GM18873 (cell line): ENCODE data around the gene PRKN.

Experiments used
- ATAC-seq: cut with Tn5 transposase; IDR thresholded peaks from one replicate; pipeline ENCODE4 v1.9.1; 2021; ENCODE audit warnings: mild to moderate bottlenecking, moderate library complexity, moderate number of reproducible peaks; ENCODE audit not compliant: unreplicated experiment, low FRiP score

PRKN gene

GRCh38 chr6:161368514-161368913 is 1359.1 kb downstream of the PRKN start:
- no peak for ATAC-seq

GRCh38 chr6:161367472-161367871 is 1360.1 kb downstream of the PRKN start:
- ATAC-seq = no peak

- ATAC-seq = no peak
These were observed 1361.2 kb downstream of the PRKN start for GRCh38 chr6:161366301-161366923.

GRCh38 chr6:161365633-161366032 is 1361.9 kb downstream of the PRKN start:
- ATAC-seq = no peak

- ATAC-seq = no peak
These were observed 1364.3 kb downstream of the PRKN start for GRCh38 chr6:161363286-161363685.

GRCh38 chr6:161362266-161362665 is 1365.3 kb downstream of the PRKN start:
- no peak for ATAC-seq

- ATAC-seq = no peak
These were observed 1366.0 kb downstream of the PRKN start for GRCh38 chr6:161361529-161361928.

GRCh38 chr6:161360520-161360919 is 1367.0 kb downstream of the PRKN start:
- ATAC-seq = no peak

- no peak for ATAC-seq
These were observed 1368.0 kb downstream of the PRKN start for GRCh38 chr6:161359618-161359945.

GRCh38 chr6:161356167-161356854 is 1371.3 kb downstream of the PRKN start:
- no peak for ATAC-seq

- ATAC-seq = no peak
These were observed 1371.9 kb downstream of the PRKN start for GRCh38 chr6:161355696-161356095.

GRCh38 chr6:161354956-161355355 is 1372.6 kb downstream of the PRKN start:
- no peak for ATAC-seq

- ATAC-seq = no peak
These were observed 1373.2 kb downstream of the PRKN start for GRCh38 chr6:161354276-161354840.

- ATAC-seq = no peak
These were observed 1374.4 kb downstream of the PRKN start for GRCh38 chr6:161353208-161353613.

GRCh38 chr6:161351858-161352257 is 1375.7 kb downstream of the PRKN start:
- no peak for ATAC-seq

- no peak for ATAC-seq
These were observed 1377.7 kb downstream of the PRKN start for GRCh38 chr6:161349886-161350285.

- no peak for ATAC-seq
These were observed 1379.0 kb downstream of the PRKN start for GRCh38 chr6:161348628-161348994.

- ATAC-seq = no peak
These were observed 1379.5 kb downstream of the PRKN start for GRCh38 chr6:161347988-161348627.

- ATAC-seq = no peak
These were observed 1380.4 kb downstream of the PRKN start for GRCh38 chr6:161347125-161347524.

GRCh38 chr6:161346717-161347116 is 1380.8 kb downstream of the PRKN start:
- no peak for ATAC-seq

GRCh38 chr6:161344626-161345025 is 1382.9 kb downstream of the PRKN start:
- no peak for ATAC-seq

GRCh38 chr6:161342039-161342438 is 1385.5 kb downstream of the PRKN start:
- no peak for ATAC-seq
